T-cell (primary cell): Measurements from ENCODE around the gene EFNA2. TPM values are rescaled to one million over a fixed set of nuclear protein-coding genes. Genes with fewer than 3 reads are reported as not detected.

Experiments
- ATAC-seq, 4 experiments: fragments of 200-7000 bp in 3 of 4; fragments of 150-1000 bp in 1 of 4; cut with Tn5 transposase; replicated peaks in 1 of 4; 1 replicate in 3 of 4; 2 replicates in 1 of 4; pipeline ENCODE4 v1.10.0; 2021; ENCODE audit warnings: moderate library complexity in 3 of 4, mild to moderate bottlenecking in 2 of 4, moderate number of reproducible peaks in 1 of 4
- CTCF ChIA-PET, 2 donors: fragments of 300-600 bp; sonication (Branson Sonifier 250); formaldehyde crosslinking; loops; one replicate each; lab custom pipeline; 2022; ENCODE audit warnings: antibody characterized with exemption in 2 of 2; lab: Charles Lee
- POLR2A ChIA-PET, 2 donors: fragments of 300-600 bp; sonication (Branson Sonifier 250); formaldehyde crosslinking; loops; one replicate each; lab custom pipeline; 2022; ENCODE audit warnings: antibody characterized with exemption in 2 of 2; lab: Charles Lee
- DNase-seq, 35 experiments: peaks; one replicate each; pipeline versions ENCODE4 v3.0.0 to v3.0.0-alpha.2; 2013 to 2023
- H3K27ac ChIP-seq: one replicate; pipeline ENCODE4 v1.5.1; 2013; ENCODE audit warnings: low read length
- H3K27me3 ChIP-seq, 2 experiments: replicated peaks in 1 of 2; 1 replicate in 1 of 2; 2 replicates in 1 of 2; pipeline versions ENCODE4 v1.6.1 to v1.7.0; 2013; ENCODE audit warnings: low read length in 1 of 2, mixed read lengths in 1 of 2; ENCODE audit not compliant: control insufficient read depth in 2 of 2, insufficient read depth in 2 of 2; ENCODE audit errors: extremely low read depth in 1 of 2
- H3K36me3 ChIP-seq, 2 donors: 1 replicate in 1 of 2; 2 replicates in 1 of 2; pipeline versions ENCODE4 v1.6.1 to v1.7.0; 2013; ENCODE audit warnings: low read length in 1 of 2; ENCODE audit not compliant: control insufficient read depth in 2 of 2, insufficient read depth in 1 of 2; ENCODE audit errors: extremely low read depth in 1 of 2
- H3K4me1 ChIP-seq, 2 experiments: 1 replicate in 1 of 2; 2 replicates in 1 of 2; pipeline versions ENCODE4 v1.6.1 to v1.7.0; 2013; ENCODE audit warnings: low read length in 2 of 2, mixed read lengths in 1 of 2; ENCODE audit not compliant: insufficient read depth in 2 of 2, control insufficient read depth in 1 of 2; ENCODE audit errors: extremely low read depth in 1 of 2
- H3K4me3 ChIP-seq, 2 donors: 1 replicate in 1 of 2; 2 replicates in 1 of 2; pipeline versions ENCODE4 v1.5.1 to v1.7.0; 2013; ENCODE audit warnings: mild to moderate bottlenecking in 2 of 2, low read length in 1 of 2, moderate library complexity in 1 of 2; ENCODE audit not compliant: control insufficient read depth in 1 of 2; ENCODE audit errors: extremely low read depth in 1 of 2
- H3K9me3 ChIP-seq: 2 replicates; pipeline ENCODE4 v1.7.0; 2013
- H3K27ac Mint-ChIP-seq, 2 donors: one replicate each; pipeline ENCODE4 v1.8.0; 2020 to 2021; ENCODE audit warnings: mild to moderate bottlenecking in 2 of 2, mixed read lengths in 2 of 2
- H3K27me3 Mint-ChIP-seq, 2 donors: one replicate each; pipeline ENCODE4 v1.8.0; 2021 to 2022; ENCODE audit warnings: mixed read lengths in 2 of 2
- H3K36me3 Mint-ChIP-seq: one replicate; pipeline ENCODE4 v1.8.0; 2021; ENCODE audit warnings: mixed read lengths
- H3K4me1 Mint-ChIP-seq, 3 donors: one replicate each; pipeline ENCODE4 v1.8.0; 2020 to 2022; ENCODE audit warnings: mixed read lengths in 3 of 3, mild to moderate bottlenecking in 1 of 3
- H3K4me3 Mint-ChIP-seq, 3 donors: one replicate each; pipeline ENCODE4 v1.8.0; 2020 to 2022; ENCODE audit warnings: mild to moderate bottlenecking in 3 of 3, mixed read lengths in 3 of 3, moderate library complexity in 3 of 3
- H3K9me3 Mint-ChIP-seq, 3 donors: one replicate each; pipeline ENCODE4 v1.8.0; 2020 to 2022; ENCODE audit warnings: mixed read lengths in 3 of 3
- WGBS: methylation state at CpG from one replicate; pipeline ENCODE4 v1.1.5; 2013; ENCODE audit warnings: missing lambda C conversion rate; ENCODE audit not compliant: insufficient coverage; 5-methylcytosine and 5-hydroxymethylcytosine counted together
- total RNA-seq, 35 experiments: library from RNA in 6 of 35; stranded (reverse) in 6 of 35; fragments of 120-200 nt in 1 of 35; gene quantifications; one replicate each; pipeline versions ENCODE4 v1.2.1 to v1.2.4 and lab custom pipeline; 2013 to 2026

Gene EFNA2
- total RNA-seq, 5 donors from 2014 or later (not counting 1 experiment from before 2014, with no cell fraction given), result 0.38 TPM; not detected in 4

- Mint-ChIP-seq H3K9me3 (no peaks in the 10 kb centered on the region), H3K36me3 (peaks cover 28% of the 10 kb centered on the region), H3K4me3 (peak overlapping the region; percentile 76 to 94 (median 84)), H3K27me3 (no peaks in the 10 kb centered on the region), H3K4me1 (peaks cover 37 to 44% (median 40%) of the 10 kb centered on the region in 3 donors), H3K27ac (peak overlapping the region; percentile 80 to 89)
- ATAC-seq, result no peak
- H3K4me1 ChIP-seq, result peaks cover 28 to 61% of the 10 kb centered on the region in 2 experiments
- peaks cover 34 to 46% of the 10 kb centered on the region in 2 donors for H3K36me3 ChIP-seq
- peak overlapping the region; percentile 93 for H3K27ac ChIP-seq
- peak overlapping the region in 1 of 2 donors; percentile 89 for H3K4me3 ChIP-seq
- no peak for DNase-seq
- CTCF ChIA-PET, result no interaction called here
- H3K9me3 ChIP-seq, result no peaks in the 10 kb centered on the region
- H3K27me3 ChIP-seq, result no peaks in the 10 kb centered on the region
- POLR2A ChIA-PET, result interaction anchor here in 1 of 2 donors (0.7 kb wide), 1 partner anchor 621 kb away, joined by 3 read pairs; no protein-coding TSS in a partner anchor
- WGBS, result 89% methylated on average over 13 of the region's 15 CpGs
These were observed 8.6 kb upstream of the EFNA2 start for GRCh38 chr19:1277061-1277460.

GRCh38 chr19:1278074-1278473 lies 7.6 kb upstream of the EFNA2 start:
- H3K27me3 Mint-ChIP-seq, result no peaks in the 10 kb centered on the region
- H3K27me3 ChIP-seq, result peaks cover 0 to 3% of the 10 kb centered on the region in 2 experiments

GRCh38 chr19:1278713-1279660 lies 6.7 kb upstream of the EFNA2 start:
- CTCF ChIA-PET, result no interaction called here
- POLR2A ChIA-PET, result no interaction called here
- Histone ChIP-seq H3K27me3 (peaks cover 0 to 11% of the 10 kb centered on the region in 2 experiments), H3K4me1 (peaks cover 17 to 41% of the 10 kb centered on the region in 2 experiments), H3K4me3 (no peak overlapping the region), H3K27ac (no peak overlapping the region), H3K36me3 (peaks cover 22 to 27% of the 10 kb centered on the region in 2 donors), H3K9me3 (no peaks in the 10 kb centered on the region)
- Mint-ChIP-seq H3K4me3 (no peak overlapping the region), H3K27me3 (peaks cover under 1 to 1% of the 10 kb centered on the region in 2 donors), H3K27ac (no peak overlapping the region), H3K9me3 (no peaks in the 10 kb centered on the region), H3K36me3 (peaks cover 13% of the 10 kb centered on the region), H3K4me1 (peaks cover 20 to 27% (median 21%) of the 10 kb centered on the region in 3 donors)
- ATAC-seq, result no peak
- WGBS, result 94% methylated on average over 23 of the region's 25 CpGs
- no peak for DNase-seq

More at GRCh38 chr19:1278074-1278473, 7.6 kb upstream of the EFNA2 start:
- peaks cover 31 to 36% of the 10 kb centered on the region in 2 donors for H3K36me3 ChIP-seq
- Mint-ChIP-seq H3K4me3 (peak overlapping the region in 2 of 3 donors; percentile 19 to 39), H3K4me1 (peaks cover 28 to 35% (median 30%) of the 10 kb centered on the region in 3 donors), H3K27ac (peak overlapping the region in 1 of 2 donors; percentile 23), H3K36me3 (peaks cover 20% of the 10 kb centered on the region), H3K9me3 (no peaks in the 10 kb centered on the region)
- DNase-seq, result no peak
- WGBS, result 89% methylated on average over 10 of the region's 12 CpGs
- POLR2A ChIA-PET, result interaction anchor here in 1 of 2 donors (0.7 kb wide), 1 partner anchor 620 kb away, joined by 3 read pairs; no protein-coding TSS in a partner anchor
- H3K4me1 ChIP-seq, result peaks cover 25 to 51% of the 10 kb centered on the region in 2 experiments
- ATAC-seq, result no peak
- no peak overlapping the region for H3K4me3 ChIP-seq
- CTCF ChIA-PET, result no interaction called here
- no peaks in the 10 kb centered on the region for H3K9me3 ChIP-seq
- no peak overlapping the region for H3K27ac ChIP-seq

- peak overlapping the region in 1 of 2 donors; percentile 44 for H3K27ac Mint-ChIP-seq
- ChIA-PET POLR2A (no interaction called here), CTCF (interaction anchor here in 1 of 2 donors (0.5 kb wide), 1 partner anchor 95 kb away, joined by 5 read pairs; no protein-coding TSS in a partner anchor)
- Histone ChIP-seq H3K27ac (no peak overlapping the region), H3K4me3 (no peak overlapping the region), H3K36me3 (peaks cover 14 to 18% of the 10 kb centered on the region in 2 donors), H3K9me3 (no peaks in the 10 kb centered on the region), H3K4me1 (peaks cover 9 to 33% of the 10 kb centered on the region in 2 experiments), H3K27me3 (peaks cover 0 to 20% of the 10 kb centered on the region in 2 experiments)
- H3K4me1 Mint-ChIP-seq, result peaks cover 17 to 27% (median 21%) of the 10 kb centered on the region in 3 donors
- DNase-seq, result peak in 34 of 35 experiments; percentile 40 to 87 (median 68)
- H3K4me3 Mint-ChIP-seq, result no peak overlapping the region
- no peak for ATAC-seq
- H3K9me3 Mint-ChIP-seq, result no peaks in the 10 kb centered on the region
- WGBS, result 33% methylated on average over 7 of the region's 10 CpGs
- H3K27me3 Mint-ChIP-seq, result peaks cover 9 to 10% of the 10 kb centered on the region in 2 donors
- H3K36me3 Mint-ChIP-seq, result peaks cover 12% of the 10 kb centered on the region
These were observed 5.8 kb upstream of the EFNA2 start for GRCh38 chr19:1279782-1280341.

- no peak overlapping the region for H3K4me3 Mint-ChIP-seq
- Histone ChIP-seq H3K9me3 (no peaks in the 10 kb centered on the region), H3K4me1 (peaks cover 8 to 28% of the 10 kb centered on the region in 2 experiments), H3K27me3 (peaks cover 0 to 26% of the 10 kb centered on the region in 2 experiments), H3K4me3 (no peak overlapping the region), H3K36me3 (peaks cover 14 to 16% of the 10 kb centered on the region in 2 donors), H3K27ac (no peak overlapping the region)
- H3K27me3 Mint-ChIP-seq, result peaks cover 10 to 15% of the 10 kb centered on the region in 2 donors
- 93% methylated on average over 22 of the region's 53 CpGs for WGBS
- H3K36me3 Mint-ChIP-seq, result peaks cover 12% of the 10 kb centered on the region
- no peaks in the 10 kb centered on the region for H3K9me3 Mint-ChIP-seq
- ChIA-PET CTCF (no interaction called here), POLR2A (no interaction called here)
- H3K27ac Mint-ChIP-seq, result no peak overlapping the region
- DNase-seq (no peak), ATAC-seq (no peak)
- peaks cover 20 to 29% (median 23%) of the 10 kb centered on the region in 3 donors for H3K4me1 Mint-ChIP-seq
These were observed 4.8 kb upstream of the EFNA2 start for GRCh38 chr19:1280636-1281568.
